Endothelial cell of hepatic sinusoid (primary cell): ENCODE results near the gene ROCK2.

Experiments
- in situ Hi-C: cut with HindIII; loops from 2 replicates; pipeline ENCODE4 v1.10.0; 2017; ENCODE audit warnings: low sequenced_read_pairs

The ROCK2 gene

DNA sequence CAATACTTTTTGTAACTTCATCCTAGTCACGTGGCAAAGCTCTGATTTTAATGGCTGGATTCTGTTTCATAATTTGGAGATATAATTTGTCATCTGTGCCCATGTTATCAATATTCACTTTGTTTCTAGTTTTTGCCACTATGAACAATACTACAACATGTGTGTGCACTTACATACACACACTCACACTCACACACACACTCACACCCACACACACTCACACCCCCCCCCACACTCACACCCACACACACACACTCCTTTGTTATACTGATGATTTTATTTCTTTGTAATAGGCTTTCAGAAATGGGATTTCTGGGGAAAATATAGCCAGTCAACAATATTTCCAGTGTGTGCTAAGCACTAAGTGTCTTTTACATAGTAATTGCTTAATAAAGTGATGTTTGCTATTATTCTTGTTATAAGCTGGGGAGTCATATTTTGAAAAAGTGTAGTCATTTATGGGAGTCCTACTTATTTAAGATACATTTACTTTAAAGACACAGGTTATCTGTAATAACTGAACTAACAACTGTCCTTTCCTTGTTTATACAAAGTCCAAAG is 22.8 kb upstream of the ROCK2 start:
- in situ Hi-C loops, result no loop called here

DNA sequence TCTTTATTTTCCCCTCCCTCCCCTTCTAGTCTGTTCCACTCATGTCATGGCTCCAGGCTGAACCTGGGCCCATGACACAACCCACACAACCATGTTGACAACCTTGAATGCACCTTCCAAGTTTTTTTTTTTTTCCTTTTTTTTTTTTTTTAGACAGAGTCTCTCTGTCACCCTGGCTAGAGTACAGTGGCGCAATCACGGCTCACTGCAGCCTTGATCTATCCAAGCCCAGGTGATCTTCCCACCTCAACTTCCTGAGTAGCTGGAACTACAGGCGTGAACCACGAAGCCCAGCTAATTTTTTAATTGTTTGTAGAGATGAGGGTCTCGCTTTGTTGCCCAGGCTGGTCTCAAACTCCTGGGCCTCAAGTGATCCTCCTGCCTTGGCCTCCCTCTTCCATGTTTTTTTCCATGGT is 21.9 kb upstream of the ROCK2 start:
- in situ Hi-C loops, result no loop called here

DNA sequence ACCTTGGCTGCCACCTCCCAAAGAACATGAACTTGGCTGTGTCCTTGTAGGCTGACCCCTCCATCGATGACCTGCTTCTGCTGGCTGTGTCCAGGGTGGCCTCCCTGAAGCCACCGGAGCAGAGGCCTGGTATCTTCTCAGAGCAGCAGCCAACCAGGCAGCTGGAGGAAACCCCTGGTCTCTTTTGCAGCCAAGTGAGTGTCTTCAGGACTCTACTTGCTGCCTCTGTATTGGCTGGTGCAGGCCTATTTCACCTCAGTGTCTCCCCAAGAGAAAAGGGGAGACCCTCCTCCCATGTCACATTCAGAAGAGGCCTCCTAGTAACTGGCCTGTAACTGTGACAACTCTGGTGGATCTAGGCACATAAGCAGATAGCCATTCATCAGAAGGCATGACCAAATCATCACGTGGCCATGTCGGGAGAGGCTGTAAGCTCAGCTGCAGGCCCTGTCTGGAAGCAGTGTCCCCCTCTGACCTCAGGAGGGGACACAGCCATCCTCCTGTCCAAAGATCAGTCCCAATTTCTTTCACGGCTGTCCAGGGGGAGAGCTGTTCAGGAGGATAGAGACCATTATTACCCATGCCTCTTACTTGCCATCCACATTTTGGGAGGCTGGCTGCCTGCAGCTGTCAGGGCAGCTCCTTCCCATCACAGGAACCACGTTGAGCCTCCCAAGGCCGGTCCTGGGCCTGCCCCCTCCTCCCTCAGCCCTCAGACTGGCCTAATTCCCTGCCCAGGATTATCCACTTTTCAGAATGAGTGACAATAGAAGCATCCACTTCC is 20.9 kb upstream of the ROCK2 start:
- in situ Hi-C loops, result no loop called here

DNA sequence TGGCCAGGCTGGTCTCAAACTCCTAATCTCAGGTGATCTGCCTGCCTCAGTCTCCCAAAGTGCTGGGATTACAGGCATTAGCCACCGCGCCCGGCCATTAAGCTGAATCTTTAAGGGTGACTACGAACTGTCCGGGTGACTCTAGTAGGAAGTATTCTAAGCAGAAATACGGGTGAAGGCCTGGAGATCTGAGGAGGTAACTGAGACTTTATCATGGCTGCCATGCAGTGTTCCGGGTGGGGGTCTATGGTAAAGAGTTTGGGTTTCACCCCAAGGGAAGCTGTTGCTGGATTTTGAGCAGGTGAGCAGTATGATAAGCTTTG is 20.1 kb upstream of the ROCK2 start:
- in situ Hi-C loops, result no loop called here

DNA sequence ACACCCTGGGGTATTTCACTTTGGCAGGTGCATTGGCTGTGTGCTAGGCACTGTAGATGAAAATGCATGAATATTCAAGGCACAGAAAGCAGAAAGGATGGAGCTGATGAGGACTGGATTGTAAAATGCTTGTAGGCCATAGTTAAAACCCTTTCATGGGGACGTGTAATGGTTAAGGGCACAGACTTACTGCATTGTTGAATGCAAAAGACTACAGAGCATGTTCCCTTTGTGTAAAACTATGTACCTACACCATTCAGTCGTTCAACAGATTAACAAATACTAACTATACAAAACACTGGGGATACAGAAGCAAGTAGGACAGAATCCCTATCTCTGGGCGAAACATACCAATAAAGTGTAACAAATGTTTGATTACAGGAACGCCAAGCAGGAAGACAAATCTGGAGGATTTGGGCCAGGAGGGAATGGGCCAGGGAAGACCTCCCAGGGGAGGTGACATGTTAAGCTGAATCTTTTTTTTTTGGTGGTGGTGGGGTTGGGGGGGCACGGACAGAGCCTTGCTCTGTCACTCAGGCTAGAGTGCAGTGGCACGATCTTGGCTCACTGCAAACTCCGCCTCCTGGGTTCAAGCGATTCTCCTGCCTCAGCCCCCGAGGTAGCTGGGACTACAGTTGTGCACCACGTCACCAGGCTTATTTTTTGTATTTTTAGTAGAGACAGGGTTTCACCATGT is 19.6 kb upstream of the ROCK2 start:
- in situ Hi-C loops, result no loop called here

DNA sequence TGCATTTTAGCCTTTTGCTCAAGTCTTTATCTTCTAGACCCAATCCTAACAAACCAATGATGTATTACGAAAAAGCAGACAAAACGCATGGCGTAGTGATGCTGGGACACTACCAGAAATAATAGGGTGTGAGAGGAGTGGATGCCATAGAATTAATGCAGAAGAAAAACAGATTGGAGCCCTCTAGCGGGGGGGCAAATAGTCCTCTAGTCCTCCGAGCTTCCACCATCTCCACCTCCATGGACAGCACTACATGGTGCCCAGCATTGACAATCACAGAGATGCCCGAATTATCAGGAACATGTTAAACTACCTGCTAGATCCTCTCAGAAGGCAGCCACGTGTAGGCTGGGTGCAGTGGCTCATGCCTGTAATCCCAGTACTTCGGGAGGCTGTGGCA is 15.4 kb upstream of the ROCK2 start:
- in situ Hi-C loops, result no loop called here

DNA sequence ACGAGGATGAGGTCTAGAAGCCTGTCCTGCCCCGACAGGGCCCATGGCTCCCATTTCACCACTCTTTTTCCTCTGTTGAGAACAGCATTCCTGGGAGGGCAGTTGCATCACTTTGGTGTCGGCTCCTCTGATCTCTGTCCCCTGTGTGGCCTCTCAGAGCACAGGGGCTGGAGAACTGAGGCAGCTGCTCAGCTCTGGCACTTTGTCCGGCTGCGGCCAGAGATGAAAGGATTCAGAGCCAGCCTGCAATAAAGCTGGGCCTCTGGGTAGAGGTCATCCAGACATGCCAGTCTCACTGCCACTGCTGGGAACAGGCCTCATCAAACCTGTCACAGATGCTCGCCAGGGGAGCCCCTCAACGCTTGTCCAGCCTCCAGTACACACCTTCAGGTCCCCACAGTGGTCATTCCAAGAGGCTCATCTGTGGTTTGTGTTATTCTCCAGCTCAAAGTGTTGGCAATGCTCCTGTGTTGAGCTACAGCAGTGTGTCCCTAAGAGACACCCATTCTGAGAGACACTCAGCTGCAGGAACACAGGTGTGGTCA is 13.1 kb upstream of the ROCK2 start:
- in situ Hi-C loops, result no loop called here

DNA sequence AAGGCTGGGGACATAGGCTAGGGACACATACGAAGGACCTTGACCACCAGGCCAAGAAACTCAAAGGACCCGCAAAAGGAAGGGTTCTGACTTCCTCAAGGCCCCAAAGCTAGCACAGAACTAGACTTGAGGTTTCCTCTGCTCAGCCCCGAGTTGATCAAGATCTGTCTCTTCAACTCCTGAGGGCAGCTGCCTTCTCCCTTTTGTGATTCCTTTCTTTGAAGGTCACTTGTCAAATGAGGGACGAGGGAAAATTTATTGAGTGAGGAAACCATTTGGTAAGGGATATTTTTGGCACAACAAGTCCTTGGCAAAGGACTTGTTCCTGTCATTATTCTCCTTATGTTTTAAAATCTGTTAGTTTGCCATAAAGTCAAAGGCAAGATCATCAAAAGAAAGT is 12.3 kb upstream of the ROCK2 start:
- in situ Hi-C loops, result no loop called here

DNA sequence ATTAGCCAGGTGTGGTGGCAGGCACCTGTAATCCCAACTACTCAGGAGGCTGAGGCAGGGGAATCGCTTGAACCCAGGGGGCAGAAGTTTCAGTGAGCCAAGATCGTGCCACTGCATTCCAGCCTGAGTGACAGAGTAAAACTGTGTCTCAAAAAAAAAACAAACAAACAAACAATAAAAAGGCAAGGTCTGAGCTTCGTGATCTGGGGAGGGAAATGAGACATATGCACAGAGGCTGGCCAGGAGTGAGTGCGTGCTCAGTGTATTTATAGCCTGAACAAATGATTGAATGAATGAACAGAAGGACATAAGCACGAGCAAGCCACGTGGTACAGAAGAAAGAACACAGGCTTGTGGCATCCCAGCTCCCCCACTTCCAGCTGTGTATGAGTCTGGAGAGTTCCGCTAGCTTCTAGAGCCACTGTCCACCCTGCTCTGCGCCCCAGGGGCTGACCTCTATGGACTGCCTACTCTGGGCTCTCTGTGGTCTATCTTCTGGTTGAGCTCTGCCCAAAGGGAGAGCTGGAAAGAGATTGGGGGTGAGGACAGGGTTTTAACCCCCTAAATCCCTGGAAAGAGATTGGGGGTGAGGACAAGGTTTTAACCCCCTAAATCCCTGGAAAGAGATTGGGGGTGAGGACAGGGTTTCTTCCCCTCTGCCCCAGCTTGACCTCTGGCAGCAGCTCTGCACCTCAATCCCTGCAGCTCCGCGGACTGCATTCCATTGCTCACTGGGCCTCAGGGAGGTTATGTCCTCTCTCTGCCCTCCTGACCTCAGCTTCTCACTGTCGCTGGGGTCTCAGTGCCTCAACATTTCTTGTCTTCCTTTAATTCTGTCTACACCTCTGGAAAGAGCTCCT is 11.0 kb upstream of the ROCK2 start:
- in situ Hi-C loops, result no loop called here

DNA sequence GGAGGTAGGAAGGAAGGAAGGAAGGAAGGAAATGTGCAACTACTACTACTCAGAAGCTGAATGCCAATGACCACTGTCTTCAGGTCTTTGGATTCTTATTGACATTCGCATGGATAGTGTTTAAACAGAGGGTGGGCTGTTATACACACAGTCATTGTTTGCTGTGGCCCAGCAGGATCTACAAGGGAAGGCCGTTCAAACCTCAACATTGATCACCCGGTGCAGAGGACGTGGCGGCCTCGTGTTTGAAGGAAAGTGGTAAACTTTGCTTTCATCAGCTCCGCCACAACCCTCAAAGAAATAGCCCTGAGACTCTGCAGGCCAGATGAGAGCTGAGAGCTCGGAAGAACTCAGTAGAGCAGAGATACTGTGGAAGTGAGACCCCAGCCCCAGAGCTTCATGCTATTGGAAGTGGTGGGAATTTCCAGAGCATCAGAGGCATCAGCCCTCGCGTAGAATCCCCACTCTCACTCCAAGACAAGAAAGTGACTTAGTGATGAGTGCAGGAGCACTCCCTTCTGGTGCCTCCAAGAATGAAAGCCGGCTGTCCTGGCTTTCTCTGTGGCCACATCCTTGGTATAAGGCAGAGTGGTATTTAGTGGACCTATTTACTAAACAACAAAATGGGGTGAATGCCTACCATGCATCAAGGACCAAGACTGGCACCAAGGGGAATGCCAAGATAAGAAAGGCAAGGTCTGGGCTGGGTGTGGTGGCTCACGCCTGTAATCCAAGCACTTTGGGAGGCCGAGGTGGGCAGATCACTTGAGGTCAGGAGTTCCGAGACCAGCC is 10.1 kb upstream of the ROCK2 start:
- in situ Hi-C loops, result no loop called here

DNA sequence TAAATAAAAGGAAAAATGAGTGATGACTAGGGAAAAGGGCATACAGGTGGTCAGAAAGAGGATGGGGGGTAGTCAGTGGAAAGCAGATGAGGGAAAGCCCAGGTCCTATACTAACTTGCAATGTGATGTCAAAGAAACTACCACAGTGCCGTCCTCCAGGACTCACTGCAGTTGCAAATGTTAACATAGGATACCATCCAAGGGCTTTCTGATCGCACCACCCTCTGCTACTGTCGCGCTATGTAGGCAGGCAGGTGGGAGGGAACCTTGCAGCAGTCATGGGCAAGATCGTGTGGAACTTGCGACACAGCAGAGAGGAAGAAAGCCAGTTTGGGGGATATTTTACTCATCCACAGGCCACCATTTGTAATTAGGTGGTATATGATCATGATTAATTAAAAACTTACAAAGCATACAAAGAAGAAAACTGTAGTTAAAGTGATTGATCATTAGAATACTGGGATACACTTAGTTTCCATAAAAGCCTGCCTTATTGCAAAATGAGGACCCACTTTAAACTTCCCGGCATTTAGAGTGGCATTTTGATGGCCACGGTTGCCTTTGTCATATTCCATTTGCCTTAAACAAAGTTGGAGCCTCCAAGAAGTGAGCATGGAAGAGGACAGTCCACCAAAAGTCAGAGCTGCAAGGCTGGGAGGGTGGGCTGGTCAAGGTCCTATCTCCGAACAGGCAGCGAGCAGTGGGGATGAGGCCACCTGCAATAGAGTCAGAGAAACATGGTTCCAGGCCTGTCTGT is 8.5 kb upstream of the ROCK2 start:
- in situ Hi-C loops, result no loop called here

DNA sequence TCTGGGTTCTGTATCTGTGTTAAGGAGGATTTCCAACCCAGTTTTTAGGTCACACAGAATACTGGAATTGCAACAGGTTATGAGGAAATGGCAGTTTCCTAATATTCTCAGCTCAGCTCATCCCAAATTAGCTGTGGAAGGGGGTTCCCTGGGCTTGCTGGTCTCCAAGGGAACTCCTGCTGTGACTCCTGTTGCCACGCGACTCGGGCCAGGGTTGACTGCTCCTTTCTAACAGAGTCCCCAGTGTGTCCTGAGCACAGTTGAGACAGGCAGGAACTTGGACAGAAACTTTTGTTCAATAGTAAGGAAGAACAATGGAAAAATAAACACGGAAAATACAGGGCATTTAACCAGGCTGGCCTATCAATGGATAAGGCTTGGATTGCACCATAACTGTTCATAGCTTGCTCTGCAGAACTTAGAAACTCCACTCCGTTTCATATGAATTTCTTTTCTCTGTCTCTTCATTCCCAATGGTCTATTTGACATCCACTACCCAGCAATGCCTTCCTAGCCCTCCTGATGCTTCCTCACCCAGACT is 3.8 kb upstream of the ROCK2 start:
- in situ Hi-C loops, result no loop called here

DNA sequence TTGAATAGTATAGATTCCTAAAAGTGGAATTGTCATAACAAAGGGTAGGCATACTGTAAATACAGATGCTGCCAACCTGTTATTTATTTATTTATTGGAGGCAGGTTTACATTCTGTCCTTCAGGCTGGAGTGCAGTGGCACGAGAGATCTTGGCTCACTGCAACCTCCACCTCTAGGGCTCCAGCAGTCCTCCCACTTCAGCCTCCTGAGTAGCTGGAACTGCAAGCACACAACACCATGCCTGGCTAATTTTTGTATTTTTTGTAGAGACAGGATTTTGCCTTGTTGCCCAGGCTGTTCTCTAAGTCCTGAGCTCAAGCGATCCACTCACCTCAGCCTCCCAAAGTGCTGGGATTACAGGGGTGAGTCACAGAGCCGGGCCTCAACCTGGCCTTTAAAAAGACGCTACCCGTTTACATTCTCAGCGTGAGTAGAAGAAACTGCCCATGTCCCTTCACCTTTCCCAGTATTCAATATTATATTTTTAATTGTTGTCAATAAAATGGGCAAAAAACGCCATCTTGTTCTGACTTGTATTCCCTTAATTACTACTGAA is 3.0 kb upstream of the ROCK2 start:
- in situ Hi-C loops, result no loop called here

DNA sequence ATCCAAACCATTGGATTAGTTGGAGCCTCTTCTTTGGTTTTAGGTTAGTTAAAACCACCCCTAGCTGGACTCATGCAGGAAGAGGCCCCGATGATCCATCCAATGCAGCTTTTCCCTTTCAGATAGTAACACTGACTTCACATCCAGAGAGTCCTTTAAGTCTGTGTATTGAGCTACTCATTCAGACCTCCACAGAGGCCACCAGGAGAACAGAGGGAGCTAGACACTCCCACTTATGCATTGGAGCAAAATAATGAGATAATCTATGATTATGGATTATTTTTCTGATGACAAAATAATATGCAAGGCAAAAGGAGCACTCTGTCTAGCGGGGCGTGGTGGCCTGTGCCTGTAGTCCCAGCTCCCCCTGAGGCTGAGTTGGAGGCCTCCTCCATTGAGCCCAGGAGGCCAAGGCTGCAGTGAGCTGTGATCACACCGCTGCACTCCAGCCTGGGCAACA is 1.6 kb upstream of the ROCK2 start:
- in situ Hi-C loops, result no loop called here

DNA sequence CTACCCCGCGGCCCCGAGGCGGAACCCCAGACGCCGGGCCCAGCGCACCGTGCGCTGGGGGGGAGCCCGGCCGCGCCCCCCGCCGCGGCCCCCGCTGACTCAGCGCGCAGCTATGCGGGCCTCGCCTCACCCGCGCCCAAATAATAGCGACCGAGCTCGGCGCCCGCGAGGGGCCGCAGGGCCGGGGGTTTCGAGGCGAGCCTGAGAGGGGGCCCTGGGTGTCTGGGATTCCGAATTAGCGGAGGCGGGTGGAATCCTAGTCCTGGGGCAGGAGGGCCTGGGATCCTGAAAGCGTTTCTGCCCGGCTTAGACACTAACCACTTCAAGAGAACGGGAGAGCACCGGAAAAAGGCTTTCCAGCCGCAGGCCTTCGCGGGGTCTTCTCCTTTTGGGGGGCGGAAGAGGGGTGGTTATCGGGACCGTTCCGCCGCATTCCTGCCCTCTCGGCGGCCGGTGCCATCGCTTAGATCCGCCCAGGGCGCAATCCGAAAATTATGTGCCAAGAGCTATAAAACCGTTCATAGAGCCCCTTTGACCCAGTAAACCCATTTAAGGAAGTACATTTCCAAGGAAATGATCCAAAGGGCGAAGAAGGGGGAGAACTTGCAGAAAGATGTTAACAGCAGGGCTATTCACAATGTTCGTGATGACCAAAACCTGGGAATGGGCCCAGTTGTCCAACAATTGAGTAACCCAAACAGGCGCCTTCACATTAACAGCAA is 681 bp upstream of the ROCK2 start:
- in situ Hi-C loops, result no loop called here

DNA sequence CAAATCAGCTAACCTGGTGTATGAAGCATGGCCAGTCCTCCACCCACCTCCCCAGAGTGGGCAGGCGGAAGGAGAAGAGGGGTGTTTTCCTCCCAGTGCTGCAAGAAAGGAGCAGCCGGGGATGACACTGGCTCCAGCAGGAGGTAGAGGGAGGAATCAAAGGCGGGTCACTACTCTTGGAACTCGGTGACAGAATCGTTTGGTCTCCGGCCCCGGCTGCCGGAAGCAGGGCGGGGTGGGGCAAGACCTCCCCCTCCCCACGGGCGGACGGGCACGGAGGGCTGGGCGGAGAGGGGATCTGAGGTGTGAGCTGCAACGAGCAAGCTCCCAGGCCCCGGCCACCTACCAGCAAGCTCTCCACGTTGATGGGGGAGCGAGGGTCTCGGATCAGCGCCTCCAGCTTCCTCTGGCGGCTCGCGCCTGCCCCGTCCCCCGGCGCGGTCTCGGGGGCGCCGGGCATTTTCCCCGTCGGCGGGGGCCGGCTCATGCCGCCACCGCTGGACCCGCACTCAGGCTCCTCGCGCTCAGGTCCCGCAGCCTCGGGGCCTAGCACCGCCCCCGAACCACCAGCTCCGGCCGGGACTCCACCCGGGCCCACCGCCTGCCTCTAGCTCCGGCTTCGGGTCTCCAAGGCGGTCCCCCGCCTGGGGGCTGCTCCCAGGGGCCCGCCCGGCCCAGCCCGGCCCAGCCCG is 640 bp downstream of the ROCK2 start:
- in situ Hi-C loops, result no loop called here

DNA sequence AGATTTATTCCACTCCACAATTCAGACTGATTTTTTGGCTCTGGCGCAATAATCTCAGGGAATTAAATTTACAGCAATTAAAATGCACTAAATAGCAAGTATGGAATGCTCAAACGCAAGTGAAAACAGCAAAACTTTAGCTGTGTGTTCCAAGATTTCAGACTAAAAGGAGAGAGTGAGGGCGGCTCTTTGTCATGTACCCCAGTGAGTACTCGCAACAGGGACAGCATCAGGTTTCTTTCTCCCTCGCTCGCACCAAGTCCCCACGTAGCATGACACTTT is 1.1 kb downstream of the ROCK2 start:
- in situ Hi-C loops, result no loop called here
